GM19099 (cell line): ENCODE results near the gene RHOB.

Experiments used
- POLR2A ChIP-seq: IDR thresholded peaks from 3 replicates; pipeline ENCODE4 v1.6.1; 2011; ENCODE audit warnings: low read depth; ENCODE audit not compliant: insufficient read length; ENCODE audit errors: extremely low read depth

RHOB gene

DNA sequence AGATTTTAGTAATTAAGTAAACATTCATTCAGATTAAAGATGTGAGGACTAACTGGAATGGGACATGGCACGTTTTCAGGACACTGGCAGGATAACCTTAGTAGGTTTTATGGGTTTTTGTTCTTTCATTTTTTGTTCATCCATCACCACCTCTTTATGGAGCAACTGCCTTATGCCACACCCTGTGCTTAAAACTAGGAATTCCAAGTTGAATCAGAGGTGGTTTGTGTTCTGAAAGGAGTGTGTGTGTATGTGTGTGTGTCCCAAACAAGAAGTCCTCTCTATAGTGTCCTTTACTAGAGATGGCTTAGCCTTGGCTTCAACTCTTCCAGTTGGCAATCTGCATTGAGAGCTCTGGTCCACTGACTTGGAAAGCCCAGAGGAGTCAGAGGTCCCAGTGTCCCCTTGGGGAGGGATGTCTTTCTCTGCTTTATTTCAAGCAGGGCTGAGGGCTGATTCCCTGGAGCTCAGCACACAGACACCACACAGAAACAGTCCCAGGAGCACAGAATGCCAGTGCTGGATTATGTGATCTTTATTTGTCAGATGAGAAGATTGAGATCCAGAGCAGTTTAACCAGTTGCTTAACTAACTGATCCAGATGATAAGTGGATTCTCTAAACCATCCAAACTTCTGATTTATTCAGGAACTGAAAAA lies 25.2 kb downstream of the RHOB start:
- TF ChIP-seq POLR2A = no peak

DNA sequence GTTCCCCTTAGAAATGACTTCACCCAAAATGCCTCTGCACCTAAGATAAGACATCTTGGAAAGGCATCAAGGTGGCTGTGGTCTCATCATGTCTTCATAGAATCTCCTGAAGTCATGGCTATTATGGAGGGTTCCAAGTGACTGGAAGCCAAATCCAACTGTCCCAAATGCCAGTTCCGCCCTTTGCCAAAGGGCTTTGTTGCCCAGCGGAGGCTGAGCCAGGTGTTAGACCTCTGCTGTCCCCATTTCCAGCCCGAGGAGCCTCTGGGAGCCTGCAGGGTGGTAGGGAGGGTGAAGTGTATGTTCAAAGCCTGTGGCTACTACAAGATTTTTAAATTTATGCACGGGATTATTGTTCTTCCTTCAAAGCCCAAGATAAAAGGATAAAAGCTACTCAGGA lies 25.7 kb downstream of the RHOB start:
- no peak for TF ChIP-seq POLR2A

- TF ChIP-seq POLR2A = no peak
These were observed 26.3 kb downstream of the RHOB start for GRCh38 chr2:20473128-20473527.

DNA sequence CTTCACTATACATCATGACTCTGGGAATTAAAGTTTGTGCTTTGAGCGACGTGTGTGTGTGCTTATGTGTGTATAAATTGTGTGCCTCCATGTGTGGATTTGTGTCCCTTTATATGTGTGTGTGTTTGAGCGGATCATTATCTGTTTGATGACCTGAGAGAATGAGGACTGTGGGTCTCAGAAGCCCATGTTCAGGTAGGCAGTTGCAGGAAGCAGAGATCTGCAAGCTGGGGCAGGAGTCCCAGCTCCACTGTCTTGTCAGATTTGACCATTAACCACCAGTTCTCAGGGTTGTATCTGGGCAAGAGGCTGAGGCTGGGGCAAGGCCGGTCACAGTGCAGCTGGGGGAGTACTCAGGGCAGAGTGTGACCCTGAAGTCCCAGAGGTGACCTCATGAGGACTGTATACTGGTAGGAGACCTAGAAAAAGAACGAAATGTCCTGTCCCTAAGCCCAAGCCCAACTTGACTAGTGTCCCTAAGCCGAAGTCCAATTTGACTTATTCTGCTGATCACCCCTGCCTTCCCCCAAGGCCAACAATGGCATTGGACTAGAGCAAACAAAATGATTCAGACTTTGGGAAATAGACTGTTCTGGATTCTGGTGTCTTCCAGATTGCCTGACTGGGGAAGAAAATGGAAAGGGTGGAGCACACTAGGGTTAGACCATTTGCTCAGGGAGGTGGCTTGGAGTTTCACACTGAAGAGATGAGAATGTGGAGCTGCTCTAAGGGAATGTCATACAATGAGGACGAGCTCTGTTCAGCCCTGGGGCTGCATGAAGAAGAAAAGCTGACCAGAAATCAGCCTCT lies 28.1 kb downstream of the RHOB start:
- no peak for TF ChIP-seq POLR2A

DNA sequence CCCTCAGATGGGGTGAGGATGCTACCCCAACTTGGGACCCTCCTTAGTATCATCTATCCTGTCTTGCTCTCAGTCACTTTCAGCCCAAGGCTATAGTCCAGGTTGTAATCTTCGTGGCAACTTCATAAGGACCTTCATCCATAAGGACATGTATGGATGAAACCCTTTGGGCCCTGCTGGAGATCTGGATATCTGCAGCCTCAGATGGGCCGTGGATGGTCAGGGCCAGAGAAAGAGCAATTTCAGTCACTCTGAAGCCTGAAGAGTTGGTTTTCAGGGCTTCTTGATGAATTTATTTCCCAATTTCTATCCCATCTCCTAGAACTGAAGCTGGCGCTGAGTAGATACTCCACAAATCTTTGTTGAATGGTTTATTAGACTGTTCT lies 28.7 kb downstream of the RHOB start:
- TF ChIP-seq POLR2A = no peak

- TF ChIP-seq POLR2A = no peak
These were observed 29.6 kb downstream of the RHOB start for GRCh38 chr2:20476481-20476880.

- no peak for TF ChIP-seq POLR2A
These were observed 30.1 kb downstream of the RHOB start for GRCh38 chr2:20476950-20477349.

DNA sequence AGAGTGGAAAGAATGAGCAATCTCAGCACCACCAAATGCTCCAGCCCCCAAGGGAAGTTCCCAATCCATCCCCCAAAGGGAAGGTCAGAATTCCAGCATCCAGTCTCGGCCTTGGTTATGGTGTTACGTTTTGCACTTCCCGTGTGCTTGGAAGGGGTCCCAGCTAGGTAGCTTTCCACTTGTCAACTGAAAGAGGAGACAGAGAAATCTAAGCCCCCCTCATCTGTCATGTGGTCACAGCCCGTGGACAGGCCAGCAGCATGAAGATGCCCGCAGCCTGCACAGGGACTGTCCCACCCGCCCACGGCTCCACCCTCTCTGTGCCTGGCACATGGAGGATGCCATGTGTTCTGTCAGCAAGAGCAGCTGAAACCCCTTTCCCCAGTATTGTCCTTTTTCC lies 32.1 kb downstream of the RHOB start:
- TF ChIP-seq POLR2A = no peak

DNA sequence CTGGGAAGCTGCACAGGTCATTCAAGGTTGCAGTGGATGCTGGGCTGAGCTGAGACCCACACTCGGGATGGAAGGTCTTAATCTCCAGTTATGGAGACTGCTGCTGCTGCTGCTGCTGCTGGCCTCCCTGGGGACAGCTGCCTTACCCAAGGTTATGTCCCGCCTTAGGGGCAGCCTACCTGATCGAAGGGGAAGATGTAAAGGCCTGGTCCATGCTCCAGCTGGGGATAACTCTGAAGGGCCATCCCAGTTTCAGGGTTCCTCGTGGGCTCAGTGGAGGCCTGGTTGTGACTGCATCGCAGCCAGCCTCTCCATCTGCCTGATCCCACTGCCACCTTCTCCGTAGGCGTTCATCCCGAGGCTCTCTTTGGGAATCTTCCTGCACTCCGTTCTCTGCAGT lies 33.0 kb downstream of the RHOB start:
- no peak for TF ChIP-seq POLR2A

GRCh38 chr2:20480913-20481312 lies 34.0 kb downstream of the RHOB start:
- TF ChIP-seq POLR2A = no peak

GRCh38 chr2:20481798-20482405 lies 35.0 kb downstream of the RHOB start:
- TF ChIP-seq POLR2A = no peak

DNA sequence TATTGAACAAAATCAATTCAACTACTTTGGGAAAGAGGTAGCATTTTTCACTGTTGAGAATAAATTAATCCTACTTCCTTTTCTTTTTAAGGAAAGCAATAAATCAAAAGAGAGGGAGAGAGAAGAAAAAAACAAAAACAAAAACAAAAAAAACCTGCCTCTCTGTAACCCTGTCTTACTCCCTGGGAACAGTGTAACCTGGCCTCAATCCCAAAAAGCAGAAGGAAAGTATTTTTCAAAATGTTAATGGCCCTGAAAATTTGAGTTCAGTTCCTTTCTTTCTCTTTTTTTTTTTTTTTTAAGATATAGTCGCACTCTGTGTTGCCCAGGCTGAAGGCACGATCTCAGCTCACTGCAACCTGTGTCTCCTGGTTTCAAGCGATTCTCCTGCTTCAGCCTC lies 35.9 kb downstream of the RHOB start:
- TF ChIP-seq POLR2A = no peak

GRCh38 chr2:20483194-20483895 lies 36.5 kb downstream of the RHOB start:
- no peak for TF ChIP-seq POLR2A

DNA sequence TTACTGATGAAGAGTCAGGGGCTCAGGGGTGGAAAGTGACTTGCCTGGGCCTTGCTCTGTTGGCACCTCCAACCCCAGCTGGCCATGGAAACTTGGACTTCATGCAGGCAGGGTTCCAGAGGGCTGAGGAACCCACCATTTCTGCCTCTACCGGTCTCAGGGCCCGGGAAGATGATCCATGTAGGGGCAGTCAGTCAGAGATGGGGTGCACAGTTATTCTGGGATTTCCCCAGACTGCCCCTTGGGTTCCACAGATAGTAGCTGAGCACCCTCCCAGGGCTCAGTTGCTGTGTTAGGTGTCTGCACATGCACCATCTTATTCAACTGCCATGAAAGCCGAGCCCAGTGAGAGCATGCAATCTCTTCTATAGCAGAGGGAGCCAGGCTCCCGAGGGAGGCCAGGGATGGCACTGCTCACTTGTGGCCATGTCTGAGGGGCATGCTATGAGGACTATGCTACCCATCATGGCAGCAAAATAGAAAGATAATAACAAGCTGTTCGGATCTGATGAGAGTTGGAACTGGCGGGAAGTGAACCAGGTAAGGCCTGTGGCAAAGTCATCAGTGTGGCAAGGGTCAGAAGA lies 37.3 kb downstream of the RHOB start:
- no peak for TF ChIP-seq POLR2A
